Uterus (tissue), 2 donors: ENCODE measurements around the gene TNFRSF21.

Experiments
- CTCF ChIP-seq, 4 experiments: fragments of 200-600 bp in 2 of 4; fragments of 450-650 bp in 2 of 4; sonication (generic) in 2 of 4; IDR thresholded peaks; one replicate each; pipeline ENCODE4 v1.5.1; 2016 to 2019; ENCODE audit warnings: antibody characterized with exemption in 4 of 4, mild to moderate bottlenecking in 2 of 4, moderate library complexity in 1 of 4
- POLR2A ChIP-seq, 2 donors: fragments of 450-650 bp; IDR thresholded peaks; one replicate each; pipeline ENCODE4 v1.6.1; 2016; ENCODE audit warnings: antibody characterized with exemption in 2 of 2, mild to moderate bottlenecking in 1 of 2, moderate library complexity in 1 of 2

GRCh38 chr6:47241742-47242482 is 67.8 kb downstream of the TNFRSF21 start:
- TF ChIP-seq CTCF (IDR thresholded peaks at IDR 0.05) (no peak), POLR2A (IDR thresholded peaks at IDR 0.05) (no peak)
